Loucy (cell line): ENCODE measurements around the gene ETHE1.

ENCODE experiments used
- CTCF ChIP-seq: fragments of 200-600 bp; sonication (generic); conservative IDR thresholded peaks from 2 replicates; pipeline ENCODE4 v1.5.1; 2014; ENCODE audit warnings: mild to moderate bottlenecking, antibody characterized with exemption, low read length
- EZH2phosphoT487 ChIP-seq: fragments of 200-600 bp; IDR thresholded peaks from 2 replicates; pipeline ENCODE4 v1.6.1; 2018; ENCODE audit warnings: antibody characterized with exemption, mild to moderate bottlenecking, moderate library complexity, borderline replicate concordance

DNA sequence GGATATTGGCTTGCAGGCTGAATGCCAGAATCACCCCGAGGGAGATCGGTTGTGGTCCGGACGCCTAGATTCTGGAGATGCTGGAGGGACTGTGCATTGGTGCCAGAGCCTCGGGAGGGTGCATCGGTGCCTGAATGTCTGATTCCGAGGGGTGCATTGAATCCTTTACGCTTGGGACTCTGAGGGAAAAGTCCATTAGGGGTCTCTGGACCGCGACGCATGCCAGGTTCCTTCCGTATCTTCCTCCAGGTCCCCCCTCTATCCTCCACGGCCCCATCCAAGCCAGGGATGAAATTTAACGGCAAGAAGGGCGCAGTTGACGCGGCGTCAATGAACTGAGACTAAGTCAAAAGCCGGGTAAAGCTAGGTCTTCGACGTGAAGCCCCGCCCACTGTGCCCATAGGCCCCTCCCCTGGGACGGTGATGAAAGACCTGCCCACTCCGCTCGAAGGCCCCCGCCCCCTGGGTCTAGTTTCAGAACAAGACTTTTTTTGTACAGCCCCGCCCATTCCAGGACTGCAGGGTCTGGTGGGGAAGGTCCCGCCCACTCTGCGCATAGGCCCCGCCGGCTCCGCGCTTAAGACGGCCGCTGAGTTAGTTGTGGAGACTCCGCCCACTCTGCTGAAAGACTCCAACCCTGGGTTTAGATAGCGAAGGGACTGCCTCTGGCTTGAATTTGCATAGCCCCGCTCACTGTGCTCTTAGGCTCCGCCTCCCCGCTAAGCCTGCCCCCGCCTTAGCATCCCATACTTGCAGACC, 6.7 kb upstream of the ETHE1 start:
- TF ChIP-seq CTCF = no peak
- no peak for TF ChIP-seq EZH2phosphoT487
